Urothelium cell line (cell line): ENCODE results near the gene HIVEP3.

Experiments used
- DNase-seq: peaks from one replicate; pipeline ENCODE4 v3.0.0; 2011; ENCODE audit warnings: low spot score, mixed read lengths
- FAIRE-seq: peaks from 2 replicates; lab custom pipeline; 2011; peaks lifted over from hg19 to GRCh38; lab: Jason Lieb, UNC

The HIVEP3 gene

DNA sequence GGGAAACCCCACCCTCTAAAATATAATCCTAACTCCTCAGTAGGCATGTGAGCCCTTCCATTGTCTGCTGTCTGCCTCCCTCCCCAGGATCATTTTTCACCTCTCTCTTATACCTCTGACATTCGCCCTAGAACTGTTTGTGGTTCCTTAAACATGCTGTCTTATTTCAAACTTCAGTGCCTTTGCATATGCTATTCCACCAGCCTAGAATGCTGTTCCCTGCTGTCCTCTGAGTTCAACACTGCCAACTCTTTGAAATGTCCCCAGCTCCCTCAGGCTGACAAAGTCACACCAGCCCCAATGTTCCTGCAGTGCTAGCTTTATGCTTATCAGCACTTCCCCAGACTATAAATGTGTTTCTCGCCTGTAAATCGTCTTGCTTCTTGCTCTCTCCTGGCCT is 119.5 kb downstream of the HIVEP3 start:
- DNase-seq (no peak), FAIRE-seq (no peak)

- FAIRE-seq (no peak), DNase-seq (peak; percentile 45)
These were observed 123.4 kb downstream of the HIVEP3 start for GRCh38 chr1:41795205-41795762.

GRCh38 chr1:41794031-41794430 is 124.7 kb downstream of the HIVEP3 start:
- DNase-seq (no peak), FAIRE-seq (no peak)

- FAIRE-seq: peak; percentile 35
- no peak for DNase-seq
These were observed 126.3 kb downstream of the HIVEP3 start for GRCh38 chr1:41792485-41792770.

DNA sequence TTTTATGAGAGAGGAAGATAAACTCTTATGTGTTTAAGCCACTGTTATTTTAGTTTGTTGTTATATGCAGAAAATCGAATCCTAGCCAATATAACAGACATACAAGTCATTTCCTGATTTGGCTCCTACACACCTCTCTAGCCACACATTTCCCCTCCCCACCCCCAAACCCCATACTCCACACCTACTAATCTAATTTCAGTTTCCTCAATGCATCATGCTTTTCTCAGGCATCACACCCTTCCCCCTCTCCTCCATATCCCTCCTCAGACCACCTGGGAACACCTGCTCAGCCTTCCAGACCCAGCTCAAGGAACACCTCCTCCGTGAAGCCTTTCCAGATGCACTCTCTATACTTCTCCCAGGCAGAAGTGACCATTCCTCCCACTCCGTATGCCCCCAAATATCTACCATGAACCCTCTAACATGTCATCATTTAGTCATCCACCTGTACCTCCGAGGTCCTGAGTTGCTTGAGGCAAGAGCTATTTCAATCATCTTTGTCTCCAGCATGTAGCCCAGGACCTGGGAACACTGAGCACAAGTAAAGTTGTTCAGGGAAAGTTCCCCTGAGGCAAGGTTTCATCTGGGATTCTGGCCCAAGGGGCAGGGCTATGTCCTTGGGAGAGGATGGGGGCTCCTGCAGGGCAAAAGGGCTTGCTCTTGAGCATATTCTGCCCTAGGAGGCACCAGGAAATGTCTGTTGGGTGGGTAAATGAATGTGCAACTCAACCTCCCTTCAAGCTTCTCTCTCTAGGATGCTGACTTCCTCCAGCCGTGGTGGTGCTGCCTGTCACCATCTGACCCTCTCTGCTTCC is 126.8 kb downstream of the HIVEP3 start:
- DNase-seq: no peak
- FAIRE-seq: no peak

- DNase-seq (no peak), FAIRE-seq (no peak)
These were observed 128.4 kb downstream of the HIVEP3 start for GRCh38 chr1:41790351-41790750.

DNA sequence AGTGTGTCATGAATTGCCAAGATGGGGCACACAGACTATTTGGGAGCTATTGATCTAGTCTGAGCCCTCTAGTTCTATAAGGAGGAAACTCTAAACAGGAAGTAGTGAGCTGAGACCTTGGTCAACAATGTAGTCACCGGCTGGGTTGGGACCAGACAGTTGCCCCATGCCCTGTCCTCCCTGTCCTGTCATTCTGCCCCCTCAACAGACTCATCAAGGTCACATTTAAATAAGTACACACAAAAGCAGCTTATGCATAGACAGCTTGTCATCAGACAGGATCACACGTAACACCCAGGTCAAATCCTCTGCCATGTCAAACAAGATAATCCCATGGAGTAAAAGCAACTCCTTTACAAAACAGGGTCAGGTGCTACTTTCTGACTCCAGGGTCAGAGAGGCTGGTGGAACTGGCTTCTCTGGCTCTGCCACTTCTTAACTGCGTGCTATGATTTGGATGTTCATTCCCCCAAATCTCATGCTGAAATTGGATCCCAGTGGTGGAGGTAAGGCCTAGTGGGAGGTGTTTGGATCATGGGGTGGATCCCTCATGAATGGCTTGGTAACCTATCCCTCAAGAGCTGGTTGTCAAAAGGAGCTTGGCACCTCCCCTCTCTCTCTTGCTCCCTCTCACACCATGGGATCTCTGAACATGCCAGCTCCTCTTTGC is 128.9 kb downstream of the HIVEP3 start:
- FAIRE-seq (peak; percentile 27), DNase-seq (no peak)

GRCh38 chr1:41788427-41788826 is 130.3 kb downstream of the HIVEP3 start:
- DNase-seq (no peak), FAIRE-seq (no peak)

DNA sequence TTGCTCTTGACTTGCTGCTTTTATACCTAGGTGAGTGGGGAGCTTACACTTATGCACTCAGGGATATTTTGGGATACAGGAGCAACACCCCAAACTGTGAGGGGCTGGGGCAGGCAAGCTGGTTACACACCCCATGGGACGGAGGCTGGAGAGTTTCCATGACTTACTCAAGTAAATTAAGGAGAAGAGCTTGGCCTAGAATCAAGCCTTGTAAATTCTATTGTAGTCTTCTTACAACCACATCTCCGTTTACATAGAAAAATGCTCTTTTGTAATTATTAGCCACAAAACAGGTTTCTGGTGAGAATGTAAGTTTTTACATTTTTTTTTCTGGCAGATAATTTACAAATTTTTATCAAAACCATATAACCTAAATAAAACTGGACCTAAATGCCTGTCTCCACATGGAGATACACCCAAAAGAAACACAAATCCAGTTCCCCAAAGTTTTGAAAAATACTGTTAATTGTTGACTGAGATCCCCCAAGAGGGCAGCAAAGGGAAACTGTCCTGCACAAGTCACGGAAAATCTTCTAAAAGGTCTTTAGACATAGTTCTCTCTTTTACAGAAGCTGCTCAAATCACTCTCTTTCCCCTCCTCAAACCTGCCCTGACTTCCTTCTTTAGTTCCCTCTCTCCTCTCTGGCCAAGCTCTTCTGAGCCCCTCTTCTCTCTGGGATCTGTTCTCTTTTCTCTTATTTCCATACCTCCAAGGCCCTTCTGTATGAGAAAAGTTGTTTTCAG is 134.0 kb downstream of the HIVEP3 start:
- DNase-seq (no peak), FAIRE-seq (no peak)

GRCh38 chr1:41783189-41783639 is 135.5 kb downstream of the HIVEP3 start:
- FAIRE-seq: peak; percentile 97
- peak; percentile 91 for DNase-seq

GRCh38 chr1:41780916-41781315 is 137.8 kb downstream of the HIVEP3 start:
- FAIRE-seq (no peak), DNase-seq (no peak)

DNA sequence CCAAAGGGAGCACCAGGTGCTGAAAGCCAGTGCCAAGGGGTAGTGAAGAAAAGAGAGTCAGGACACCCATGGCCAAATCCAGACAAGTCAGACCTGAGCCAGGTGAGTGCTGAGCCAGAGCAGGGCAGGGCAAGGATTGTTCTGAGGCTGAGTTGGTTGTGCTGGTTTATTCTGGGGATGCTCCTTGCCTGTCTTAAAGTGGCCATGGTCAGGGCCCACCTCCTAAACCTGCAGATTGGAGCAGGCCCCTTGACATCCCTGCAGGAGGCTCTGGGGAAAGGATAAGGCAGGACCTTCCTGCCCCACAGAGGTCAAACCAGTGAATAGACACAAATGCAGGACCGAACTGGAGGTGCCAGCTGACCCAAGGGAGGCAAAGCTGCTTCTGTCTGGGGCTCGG is 138.4 kb downstream of the HIVEP3 start:
- FAIRE-seq: no peak
- no peak for DNase-seq

- FAIRE-seq (no peak), DNase-seq (no peak)
These were observed 139.4 kb downstream of the HIVEP3 start for GRCh38 chr1:41779360-41779759.

DNA sequence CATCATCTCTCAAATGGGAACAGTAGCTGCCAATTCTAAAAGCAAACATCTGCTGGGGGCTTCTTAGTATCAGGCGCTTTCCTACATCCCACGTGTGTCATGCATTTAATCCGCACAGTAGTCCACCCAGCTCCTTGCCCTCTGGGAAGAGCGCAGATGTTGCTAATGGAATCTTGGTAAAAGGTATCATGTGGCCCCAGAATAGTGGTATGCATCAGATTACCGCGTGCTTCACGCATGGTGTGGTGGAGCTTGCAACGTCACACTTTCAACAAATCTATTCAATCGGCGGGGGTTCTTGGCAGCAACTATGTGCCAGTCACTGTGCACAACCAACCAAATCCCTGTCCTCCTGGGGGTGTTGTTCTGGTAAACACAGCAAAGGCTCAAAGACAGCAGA is 141.0 kb downstream of the HIVEP3 start:
- no peak for FAIRE-seq
- DNase-seq: no peak

DNA sequence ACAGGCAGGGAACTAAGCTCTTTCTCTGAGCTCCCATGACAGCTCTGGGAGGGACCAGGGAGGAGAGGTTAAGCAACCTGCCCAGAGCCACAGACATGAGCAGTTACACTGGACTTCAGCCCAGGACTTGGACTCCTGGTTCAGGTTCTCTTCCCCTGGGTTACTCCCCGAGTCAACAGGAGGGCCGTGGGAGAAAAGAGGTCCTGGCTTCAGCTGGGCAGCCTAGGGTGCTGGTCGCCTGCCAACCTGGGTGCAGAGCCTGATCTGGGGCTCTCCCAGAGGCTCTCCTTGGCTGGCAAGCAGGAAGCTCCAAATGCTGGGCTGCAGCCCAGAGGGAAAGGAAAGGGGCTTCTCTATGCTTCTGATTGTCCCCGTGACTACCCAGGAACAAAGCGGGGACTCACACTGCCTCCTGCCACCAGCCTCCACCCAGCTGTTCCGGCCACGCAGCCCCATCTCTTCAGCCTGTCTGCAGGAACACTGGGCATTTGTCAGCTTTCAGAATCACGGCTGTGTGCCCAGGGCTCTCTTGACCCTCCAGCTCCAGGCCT is 141.8 kb downstream of the HIVEP3 start:
- DNase-seq: no peak
- FAIRE-seq: no peak

DNA sequence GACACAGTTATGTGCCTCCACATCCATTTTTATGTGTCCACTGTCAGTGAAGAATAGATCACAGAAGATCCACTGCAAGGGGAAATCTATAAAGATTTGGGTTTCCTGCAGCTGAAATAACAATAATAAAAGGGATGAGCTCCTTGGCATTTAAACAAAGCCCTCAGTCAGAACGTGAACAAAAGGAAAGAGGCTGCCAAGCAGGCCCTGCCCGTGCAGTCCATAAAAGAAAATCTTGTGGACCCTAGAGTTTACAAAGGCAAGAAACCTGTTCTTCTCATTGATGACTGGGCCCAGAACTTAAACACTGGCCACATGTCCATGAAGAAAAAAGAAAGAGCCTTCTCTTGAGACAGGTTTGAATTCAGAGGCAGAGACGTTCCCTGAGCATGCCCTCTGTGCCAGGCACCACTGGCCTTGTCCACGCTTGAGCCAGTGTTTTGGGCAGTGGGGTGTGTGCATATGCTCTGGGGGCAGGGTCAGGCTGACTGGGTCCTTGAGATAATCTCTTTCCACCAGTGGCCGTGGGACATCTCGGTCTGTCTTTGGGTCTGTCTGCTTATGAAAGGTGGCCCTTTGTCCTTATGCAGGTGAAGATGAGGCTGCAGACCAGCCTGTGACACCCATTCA is 142.7 kb downstream of the HIVEP3 start:
- FAIRE-seq (no peak), DNase-seq (no peak)

DNA sequence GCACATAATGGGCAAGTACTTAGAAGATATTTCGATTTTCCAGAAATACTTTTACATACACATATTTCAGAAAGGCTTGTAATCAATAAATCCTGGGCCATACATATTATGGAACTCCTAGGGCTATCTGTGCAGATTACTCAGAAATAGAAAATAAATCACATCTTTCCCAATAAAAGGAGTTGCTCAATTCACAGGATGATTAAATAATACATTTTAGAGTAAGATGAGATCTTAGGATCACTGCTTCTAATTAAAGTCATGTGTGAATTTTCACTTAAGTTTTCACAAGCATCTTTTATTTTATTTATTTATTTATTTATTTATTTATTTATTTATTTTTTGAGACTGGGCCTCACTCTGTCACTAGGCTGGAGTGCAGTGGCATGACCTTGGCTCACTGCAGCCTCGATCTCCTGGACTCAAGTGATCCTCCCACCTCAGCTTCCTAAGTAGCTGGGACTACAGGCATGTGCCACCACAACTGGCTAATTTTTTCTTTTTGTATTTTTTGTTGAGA is 144.2 kb downstream of the HIVEP3 start:
- DNase-seq (no peak), FAIRE-seq (no peak)

GRCh38 chr1:41773842-41774241 is 144.9 kb downstream of the HIVEP3 start:
- FAIRE-seq (no peak), DNase-seq (no peak)

DNA sequence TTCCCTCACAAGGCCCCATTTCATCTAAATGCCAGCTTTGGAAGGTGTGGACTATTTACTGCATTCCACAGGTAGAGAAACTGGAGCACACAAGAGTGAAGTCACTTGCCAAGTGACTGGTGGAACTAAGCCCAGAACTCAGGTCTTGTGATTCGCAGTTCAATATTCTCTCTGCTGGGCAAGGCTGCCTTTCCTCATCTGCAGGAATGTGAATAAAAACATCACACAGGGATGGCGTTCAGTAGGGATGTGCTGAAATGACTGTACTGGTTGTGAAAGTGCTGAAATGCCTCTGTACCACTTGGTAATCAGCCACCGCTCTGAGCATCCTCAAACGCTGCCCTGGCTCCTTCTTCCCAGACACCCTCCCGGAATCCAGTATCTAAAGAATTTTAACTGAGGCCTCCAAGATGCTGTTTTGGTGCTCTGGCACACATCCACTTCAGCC is 145.6 kb downstream of the HIVEP3 start:
- DNase-seq (no peak), FAIRE-seq (peak; percentile 42)

DNA sequence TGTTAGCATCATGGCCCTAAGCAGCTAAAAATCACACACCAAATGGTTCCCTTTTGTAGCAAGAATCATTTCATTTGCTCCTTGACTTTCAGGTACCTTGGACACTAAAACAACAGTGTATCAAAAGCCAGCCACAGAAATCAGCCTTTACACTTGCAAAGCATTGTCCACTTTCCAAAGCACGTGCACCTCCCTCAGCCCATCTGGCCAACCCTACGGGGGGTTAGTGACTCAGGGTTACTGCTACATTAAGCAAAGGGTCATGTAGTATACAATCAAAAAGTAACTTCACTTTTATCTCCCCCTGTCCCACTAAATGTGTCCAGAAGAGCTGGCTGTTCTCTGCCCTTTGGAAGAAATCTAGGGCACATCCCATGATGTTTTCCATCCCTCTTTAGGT is 149.7 kb downstream of the HIVEP3 start:
- DNase-seq: no peak
- no peak for FAIRE-seq
